ENCODE data around the gene NUP133.

DNA sequence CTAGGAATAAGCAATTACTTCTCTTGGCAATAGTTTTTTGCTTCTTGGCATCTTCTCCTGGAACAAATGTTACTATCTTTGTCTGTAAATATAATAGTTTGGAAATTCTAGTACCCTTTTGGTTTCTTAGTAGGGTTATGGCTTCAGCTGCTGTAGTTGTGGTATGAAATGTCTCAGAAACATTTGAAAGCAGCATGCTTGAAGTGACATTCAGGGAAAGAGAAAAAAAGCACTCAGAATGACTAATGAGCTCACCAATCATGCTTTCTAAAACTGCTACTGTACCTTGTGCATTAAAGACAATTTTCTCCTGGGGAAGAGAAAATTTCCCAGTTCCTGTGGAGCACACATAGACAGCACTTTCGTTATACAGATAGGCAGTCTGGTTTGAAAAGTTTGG, 21.0 kb downstream of the NUP133 start:
- TF ChIP-seq, protein P1, sequence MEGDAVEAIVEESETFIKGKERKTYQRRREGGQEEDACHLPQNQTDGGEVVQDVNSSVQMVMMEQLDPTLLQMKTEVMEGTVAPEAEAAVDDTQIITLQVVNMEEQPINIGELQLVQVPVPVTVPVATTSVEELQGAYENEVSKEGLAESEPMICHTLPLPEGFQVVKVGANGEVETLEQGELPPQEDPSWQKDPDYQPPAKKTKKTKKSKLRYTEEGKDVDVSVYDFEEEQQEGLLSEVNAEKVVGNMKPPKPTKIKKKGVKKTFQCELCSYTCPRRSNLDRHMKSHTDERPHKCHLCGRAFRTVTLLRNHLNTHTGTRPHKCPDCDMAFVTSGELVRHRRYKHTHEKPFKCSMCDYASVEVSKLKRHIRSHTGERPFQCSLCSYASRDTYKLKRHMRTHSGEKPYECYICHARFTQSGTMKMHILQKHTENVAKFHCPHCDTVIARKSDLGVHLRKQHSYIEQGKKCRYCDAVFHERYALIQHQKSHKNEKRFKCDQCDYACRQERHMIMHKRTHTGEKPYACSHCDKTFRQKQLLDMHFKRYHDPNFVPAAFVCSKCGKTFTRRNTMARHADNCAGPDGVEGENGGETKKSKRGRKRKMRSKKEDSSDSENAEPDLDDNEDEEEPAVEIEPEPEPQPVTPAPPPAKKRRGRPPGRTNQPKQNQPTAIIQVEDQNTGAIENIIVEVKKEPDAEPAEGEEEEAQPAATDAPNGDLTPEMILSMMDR (IDR thresholded peaks at IDR 0.05; ENCODE audit: low read depth, low read length, poor library complexity, severe bottlenecking), result no peak
- no peak for TF ChIP-seq EZH2phosphoT487 (IDR thresholded peaks at IDR 0.05; ENCODE audit: borderline replicate concordance, low read length)

Measured in DOHH2 (cell line).